GM21619 (cell line): ENCODE measurements around the gene CA10.

Experiments
- ATAC-seq: cut with Tn5 transposase; IDR thresholded peaks from one replicate; pipeline ENCODE4 v1.9.1; 2021; ENCODE audit not compliant: unreplicated experiment

CA10 gene

DNA sequence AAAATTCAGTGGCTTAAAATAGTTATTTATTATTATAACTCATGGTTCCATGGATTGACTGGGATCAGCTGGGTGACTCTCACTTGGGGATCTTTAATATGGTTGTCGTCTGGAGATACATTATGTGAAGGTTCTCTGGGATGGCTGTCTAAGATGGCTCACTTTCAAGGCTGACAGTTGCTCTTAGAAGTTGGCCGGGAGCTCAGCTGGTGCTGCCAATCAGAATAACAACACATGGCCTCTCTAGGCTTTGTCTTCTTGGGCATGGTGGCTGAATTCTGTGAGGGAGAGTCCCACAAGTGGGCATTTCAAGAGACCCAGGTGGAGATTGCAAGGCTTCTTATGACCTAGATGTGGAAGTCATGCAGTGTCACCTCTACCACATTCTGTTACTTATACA lies 269.7 kb downstream of the CA10 start:
- ATAC-seq = no peak

DNA sequence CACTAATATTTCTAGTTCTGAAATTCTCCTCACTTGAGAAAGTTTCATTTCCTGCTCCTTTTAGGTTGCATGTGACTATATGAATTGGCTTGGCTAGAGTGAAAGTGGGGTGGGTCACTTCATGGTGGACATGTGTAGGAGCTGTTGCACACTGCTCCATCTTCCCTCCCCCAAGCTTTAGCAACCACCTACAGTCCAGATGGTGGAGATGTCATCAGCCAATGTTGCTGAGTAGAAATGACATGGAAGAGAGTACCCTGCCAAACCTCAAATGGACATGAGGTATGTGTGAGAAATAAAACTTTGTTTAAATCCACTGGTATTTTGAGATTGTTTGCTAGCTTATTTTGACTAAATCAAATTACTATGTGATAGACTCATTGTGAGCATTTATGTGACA lies 281.5 kb downstream of the CA10 start:
- ATAC-seq = no peak

- ATAC-seq = no peak
Measured at GRCh38 chr17:51873302-51873701, 285.2 kb downstream of the CA10 start.

GRCh38 chr17:51869387-51869786 lies 289.1 kb downstream of the CA10 start:
- ATAC-seq = no peak

DNA sequence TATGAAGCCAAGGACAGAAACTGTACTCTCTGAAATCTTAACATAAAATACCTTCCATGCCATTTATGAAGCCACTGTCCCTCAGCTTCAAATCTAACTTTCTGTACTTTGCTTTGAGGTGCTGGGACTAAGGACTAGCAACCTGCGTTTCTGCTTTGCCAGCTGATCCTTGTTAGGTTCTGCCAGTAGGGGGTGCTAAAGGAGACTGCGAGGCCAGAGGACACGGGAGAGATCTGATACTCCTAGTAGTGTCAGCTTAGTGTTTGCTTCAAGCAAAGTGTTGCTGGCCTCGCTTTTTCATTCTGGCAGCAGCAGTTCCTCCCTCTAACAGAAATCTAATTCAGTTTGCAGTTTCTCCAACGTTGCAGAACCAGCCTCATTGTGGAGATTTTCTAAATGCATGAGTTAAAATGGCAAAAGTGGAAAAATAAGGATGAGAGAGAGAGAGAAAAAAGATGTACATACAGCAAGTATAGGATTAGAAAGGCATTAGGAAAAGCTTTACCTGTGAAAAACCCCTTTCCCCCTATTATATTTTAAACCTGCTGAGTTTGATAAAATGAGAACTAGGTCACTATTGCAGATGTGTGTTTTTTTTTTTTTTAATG lies 297.5 kb downstream of the CA10 start:
- no peak for ATAC-seq

DNA sequence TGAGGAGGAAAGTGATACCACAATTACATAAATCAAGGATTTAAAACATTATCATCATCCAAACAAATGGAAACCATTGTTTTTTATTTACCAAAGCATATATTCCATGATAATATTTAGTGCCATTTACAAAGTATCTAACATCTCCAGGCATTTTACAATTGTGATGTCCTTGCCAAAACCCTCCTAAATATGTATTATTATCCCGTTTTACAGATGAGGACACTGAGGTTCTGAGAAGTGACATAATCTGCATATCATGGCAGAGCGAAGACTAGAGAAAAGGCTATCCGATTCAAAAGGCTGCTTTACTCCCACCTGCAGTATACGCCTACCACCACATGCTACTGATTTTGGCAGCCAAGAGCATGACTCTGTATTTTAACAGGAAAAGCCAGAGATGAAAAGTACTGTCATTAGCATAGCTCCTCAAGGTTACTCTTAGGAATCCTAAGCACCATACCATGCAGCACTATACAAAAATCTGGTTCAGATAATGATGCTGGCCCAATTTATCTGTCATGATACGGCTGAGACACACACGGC lies 301.4 kb downstream of the CA10 start:
- ATAC-seq = no peak

DNA sequence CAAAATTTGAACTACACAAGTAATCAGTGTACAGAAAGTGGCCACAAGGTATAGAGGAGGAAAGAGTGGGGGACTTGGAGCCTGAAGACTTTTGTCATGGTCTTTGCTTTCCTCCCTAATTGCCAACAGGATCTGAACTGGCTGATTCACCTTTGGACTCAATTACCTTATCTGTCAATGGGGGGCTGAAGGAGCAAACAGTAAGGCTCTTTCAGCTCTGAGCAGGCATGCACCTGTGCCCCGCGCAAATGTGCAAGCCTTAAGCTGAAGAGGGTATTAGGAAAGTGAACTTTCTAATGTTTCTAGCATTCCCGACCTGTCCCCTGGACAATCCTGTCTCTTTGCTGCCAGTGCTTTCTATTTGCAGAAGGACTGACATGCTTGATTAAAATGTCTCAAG lies 302.7 kb downstream of the CA10 start:
- no peak for ATAC-seq

GRCh38 chr17:51853857-51854256 lies 304.7 kb downstream of the CA10 start:
- ATAC-seq = no peak

DNA sequence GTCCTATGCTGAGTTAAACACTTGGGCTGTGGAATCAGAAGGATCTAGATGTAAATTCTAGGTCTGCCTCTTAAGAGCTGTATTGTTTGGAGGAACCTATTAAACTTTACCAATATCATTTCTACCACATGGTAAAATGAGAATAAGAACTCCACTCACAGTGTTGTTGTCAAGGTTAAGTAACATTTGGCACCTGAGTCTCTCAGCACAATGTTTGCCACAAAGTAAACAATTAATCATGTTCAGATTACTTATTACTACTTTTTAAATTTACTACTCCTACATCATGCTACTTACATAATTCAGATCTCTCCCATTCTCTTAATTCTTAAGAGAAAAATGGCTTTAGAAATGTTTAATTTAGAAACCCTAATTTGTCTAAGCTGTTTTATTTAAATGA lies 305.9 kb downstream of the CA10 start:
- ATAC-seq = no peak

DNA sequence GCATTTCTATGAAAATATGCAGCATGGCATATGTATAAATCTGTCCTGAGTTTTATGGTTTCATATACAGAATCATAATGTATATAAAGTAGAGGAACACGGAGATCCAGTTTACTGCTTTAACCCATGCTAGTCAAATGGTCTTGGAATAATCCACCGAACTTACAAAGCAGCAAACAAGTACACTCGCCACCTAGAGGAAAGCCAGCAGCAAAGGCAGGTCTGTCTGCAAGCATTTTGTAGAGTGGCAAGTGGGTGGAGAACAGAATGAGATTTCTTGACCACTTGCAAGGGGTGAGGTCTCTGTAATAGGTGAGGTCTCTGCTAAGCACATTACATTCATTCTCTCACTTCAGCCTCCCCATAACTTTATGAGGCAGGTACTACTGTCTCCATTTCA lies 308.3 kb downstream of the CA10 start:
- no peak for ATAC-seq

GRCh38 chr17:51848451-51848850 lies 310.1 kb downstream of the CA10 start:
- no peak for ATAC-seq

- no peak for ATAC-seq
Measured at GRCh38 chr17:51846566-51846965, 311.9 kb downstream of the CA10 start.

GRCh38 chr17:51845776-51846175 lies 312.7 kb downstream of the CA10 start:
- no peak for ATAC-seq

GRCh38 chr17:51842763-51843162 lies 315.8 kb downstream of the CA10 start:
- ATAC-seq = no peak

GRCh38 chr17:51841669-51842068 lies 316.8 kb downstream of the CA10 start:
- ATAC-seq = no peak

GRCh38 chr17:51840688-51841087 lies 317.8 kb downstream of the CA10 start:
- no peak for ATAC-seq

DNA sequence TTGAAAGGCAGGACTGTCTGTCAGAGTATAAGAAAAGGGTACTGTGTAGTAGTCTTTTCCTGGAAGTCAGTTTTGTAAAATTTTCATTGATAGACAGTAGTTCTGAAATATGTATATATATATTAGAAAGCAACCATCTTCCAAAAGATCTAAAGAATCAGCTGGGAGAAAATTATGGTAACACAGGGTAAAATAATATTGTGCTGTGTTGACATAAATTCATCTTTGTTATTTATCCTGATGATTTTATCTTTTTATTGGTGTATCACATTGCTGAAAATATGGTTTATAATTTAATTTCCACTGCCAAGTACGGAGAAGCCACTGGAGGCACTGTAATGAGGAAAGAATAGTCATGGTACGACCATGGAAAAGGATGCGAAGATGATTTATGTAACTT lies 324.9 kb downstream of the CA10 start:
- no peak for ATAC-seq

- ATAC-seq = no peak
Measured at GRCh38 chr17:51833045-51833444, 325.5 kb downstream of the CA10 start.

DNA sequence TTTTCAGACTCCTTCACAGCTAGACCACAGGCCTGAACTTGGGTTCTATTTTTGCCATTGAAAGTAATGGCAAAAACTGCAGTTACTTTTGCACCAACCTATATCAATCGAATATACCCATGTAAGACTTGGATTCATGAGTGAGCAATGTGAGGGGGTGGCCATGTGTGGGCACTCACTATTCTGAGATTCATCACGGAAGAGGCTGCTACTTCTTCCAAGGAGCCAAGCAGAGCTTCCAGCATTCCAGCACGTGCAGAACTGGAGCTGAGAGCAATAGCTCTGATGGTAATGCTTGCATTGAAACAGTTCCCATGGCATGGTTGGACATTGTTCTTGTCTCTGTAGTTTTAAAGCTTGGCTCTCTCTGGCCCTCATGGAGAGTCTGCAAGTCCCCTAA lies 327.6 kb downstream of the CA10 start:
- no peak for ATAC-seq

DNA sequence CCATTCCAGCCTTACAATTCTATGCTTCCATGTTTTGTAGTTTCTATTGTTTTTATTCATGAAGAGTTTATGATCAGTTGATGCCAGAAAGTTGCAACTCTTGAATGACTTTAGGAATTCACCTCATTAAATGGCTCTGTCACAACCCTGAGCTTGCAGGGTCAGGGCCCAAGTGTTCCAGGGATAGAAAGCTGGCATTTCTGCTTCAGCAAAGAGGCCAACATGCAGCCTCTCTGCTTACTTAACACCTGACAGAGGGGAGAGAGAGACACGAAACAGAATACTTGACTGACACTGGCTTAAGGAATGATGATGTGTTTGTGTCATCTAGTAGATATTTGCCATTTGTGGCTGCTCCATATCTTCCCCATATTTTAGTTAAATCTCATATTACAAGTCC lies 328.1 kb downstream of the CA10 start:
- ATAC-seq = no peak

GRCh38 chr17:51828901-51829300 lies 329.6 kb downstream of the CA10 start:
- ATAC-seq = no peak

- no peak for ATAC-seq
Measured at GRCh38 chr17:51827140-51827539, 331.4 kb downstream of the CA10 start.

- ATAC-seq = no peak
Measured at GRCh38 chr17:51820766-51821165, 337.7 kb downstream of the CA10 start.
